ENCODE data around the gene SUDS3. TPM values are rescaled to one million over a fixed set of nuclear protein-coding genes. Genes with fewer than 3 reads are reported as not detected.
"Not testable (repeated sequence)": the region's sequence is repeated elsewhere in the genome, so short reads cannot be mapped to it uniquely, and the experiment has no call there.

SUDS3 gene, protein sequence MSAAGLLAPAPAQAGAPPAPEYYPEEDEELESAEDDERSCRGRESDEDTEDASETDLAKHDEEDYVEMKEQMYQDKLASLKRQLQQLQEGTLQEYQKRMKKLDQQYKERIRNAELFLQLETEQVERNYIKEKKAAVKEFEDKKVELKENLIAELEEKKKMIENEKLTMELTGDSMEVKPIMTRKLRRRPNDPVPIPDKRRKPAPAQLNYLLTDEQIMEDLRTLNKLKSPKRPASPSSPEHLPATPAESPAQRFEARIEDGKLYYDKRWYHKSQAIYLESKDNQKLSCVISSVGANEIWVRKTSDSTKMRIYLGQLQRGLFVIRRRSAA
- 20.5 and 32.0 TPM in 2 replicates for total RNA-seq (2014; rRNA removed; shearing (Covaris generic))

GRCh38 chr12:118376089-118377020, at the start of gene SUDS3:
TSS of gene SUDS3 (plus strand) at chr12:118376555. CDS start at chr12:118376692, 137 bp downstream.
- peak; percentile 66 for DNase-seq (ENCODE audit: low read depth)

DNA sequence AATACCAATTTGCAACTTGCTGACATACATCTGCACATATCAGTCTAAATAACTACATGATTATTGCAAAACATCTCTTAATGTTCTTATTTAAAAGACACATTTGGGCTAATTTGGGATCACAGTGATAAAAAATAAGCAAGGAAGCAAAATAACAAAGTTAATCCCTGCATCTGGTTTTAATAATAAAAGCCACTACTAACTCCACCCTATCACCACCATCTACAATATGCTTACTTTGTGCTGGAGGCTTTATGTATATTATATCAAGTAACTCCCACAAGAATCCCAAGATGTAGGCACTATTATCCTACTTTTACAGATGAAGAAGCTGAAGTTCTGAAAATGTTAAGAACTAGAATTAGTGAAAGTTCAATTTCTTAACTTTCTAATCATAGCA, 49.4 kb upstream of the SUDS3 start:
- peak; percentile 28 for DNase-seq (ENCODE audit: low read depth)

GRCh38 chr12:118327391-118327790, 49.0 kb upstream of the SUDS3 start:
- DNase-seq (ENCODE audit: low read depth) = no peak

- no peak for DNase-seq (ENCODE audit: low read depth)
These were observed 47.6 kb upstream of the SUDS3 start for GRCh38 chr12:118328486-118329330.

DNA sequence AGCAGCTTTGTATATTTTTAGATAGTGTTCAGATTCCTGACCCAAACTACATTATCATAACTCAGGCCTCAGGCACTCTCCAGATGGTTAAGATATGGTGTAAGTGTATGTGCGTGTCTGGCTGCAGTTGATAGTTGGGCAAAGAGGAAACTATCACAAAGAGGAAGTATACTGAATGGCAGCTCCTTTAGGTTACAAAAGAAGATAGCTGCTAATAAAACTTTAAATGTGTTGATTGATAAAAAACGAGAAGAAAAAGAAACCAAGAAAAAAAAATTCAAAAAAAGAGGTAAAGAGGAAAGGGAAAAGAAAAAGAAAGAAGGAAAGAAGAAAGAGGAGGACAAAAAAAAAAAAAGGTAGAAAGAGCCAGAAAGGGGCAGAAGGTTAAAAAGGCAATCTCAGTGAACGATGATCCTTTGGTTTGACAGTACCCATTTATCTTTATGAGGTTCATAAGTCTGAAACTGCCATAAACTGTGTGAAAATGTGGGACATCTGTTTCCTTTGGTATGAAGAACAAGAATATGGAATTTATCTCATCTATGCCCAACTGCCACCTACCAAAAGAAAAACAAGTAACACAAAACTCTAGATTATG, 45.8 kb upstream of the SUDS3 start:
- peak; percentile 84 for DNase-seq (ENCODE audit: low read depth)

- DNase-seq (ENCODE audit: low read depth) = peak; percentile 56
These were observed 43.8 kb upstream of the SUDS3 start for GRCh38 chr12:118332511-118332910.

GRCh38 chr12:118334241-118334640, 42.1 kb upstream of the SUDS3 start:
- no peak for DNase-seq (ENCODE audit: low read depth)

- no peak for DNase-seq (ENCODE audit: low read depth)
These were observed 41.3 kb upstream of the SUDS3 start for GRCh38 chr12:118334939-118335567.

DNA sequence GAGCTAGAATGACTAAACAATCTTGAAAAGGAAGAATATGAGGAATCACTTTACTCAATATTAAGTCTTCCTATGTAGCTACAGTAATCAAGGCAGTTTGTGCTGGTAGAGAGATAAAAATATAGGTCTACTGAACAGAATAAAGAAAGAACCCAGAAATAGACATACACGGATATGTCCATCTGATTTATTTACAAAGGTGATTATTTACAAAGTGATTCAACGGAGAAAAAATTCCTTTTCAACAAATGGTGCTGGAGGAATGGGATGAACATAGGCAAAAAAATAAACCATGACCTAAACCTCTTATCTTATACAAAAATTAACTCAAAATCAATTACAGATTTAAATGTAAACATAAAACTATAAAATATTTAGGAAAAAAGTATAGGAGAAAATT, 40.2 kb upstream of the SUDS3 start:
- DNase-seq (ENCODE audit: low read depth) = no peak

- peak; percentile 26 for DNase-seq (ENCODE audit: low read depth)
These were observed 39.0 kb upstream of the SUDS3 start for GRCh38 chr12:118337194-118337838.

GRCh38 chr12:118342090-118342489, 34.3 kb upstream of the SUDS3 start:
- no peak for DNase-seq (ENCODE audit: low read depth)

DNA sequence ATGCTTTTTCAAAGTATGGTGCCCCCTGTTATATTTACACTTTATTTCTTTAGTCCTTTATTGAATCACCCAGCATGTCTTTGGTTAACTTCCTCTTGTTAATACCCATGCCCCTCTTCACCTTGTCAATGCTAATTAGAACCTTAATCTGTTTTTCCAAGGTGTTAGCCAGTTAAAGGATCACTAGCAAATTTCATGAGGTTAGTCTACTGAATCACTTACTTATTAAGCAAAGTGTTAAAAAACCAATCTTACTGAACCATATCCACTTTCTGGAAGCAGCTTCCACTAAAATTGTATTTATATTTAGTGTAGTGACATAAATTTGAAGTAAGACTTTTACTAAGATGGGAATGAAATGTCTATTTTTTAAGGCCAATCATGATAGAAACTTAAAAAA, 31.5 kb upstream of the SUDS3 start:
- DNase-seq (ENCODE audit: low read depth) = no peak

DNA sequence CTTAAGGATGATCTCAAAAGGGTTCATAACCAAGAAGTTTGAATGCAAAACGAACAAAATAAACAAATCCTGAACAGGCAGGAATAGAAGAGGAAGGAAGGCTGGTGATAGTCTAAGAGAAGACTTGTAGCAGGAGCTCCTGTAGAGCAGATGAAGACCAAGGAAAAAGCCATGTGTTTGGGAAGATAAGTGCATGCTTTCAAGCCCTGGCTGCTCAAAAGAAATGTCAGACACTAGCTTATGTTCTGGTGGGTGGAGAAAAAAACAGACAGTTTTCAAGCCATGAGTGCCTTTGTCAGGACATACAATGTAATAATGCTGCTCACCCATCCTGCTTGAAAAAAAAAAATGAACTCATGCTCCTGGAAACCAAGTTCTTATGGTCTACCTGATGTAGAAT, 31.0 kb upstream of the SUDS3 start:
- no peak for DNase-seq (ENCODE audit: low read depth)

- DNase-seq (ENCODE audit: low read depth) = no peak
These were observed 29.5 kb upstream of the SUDS3 start for GRCh38 chr12:118346895-118347294.

DNA sequence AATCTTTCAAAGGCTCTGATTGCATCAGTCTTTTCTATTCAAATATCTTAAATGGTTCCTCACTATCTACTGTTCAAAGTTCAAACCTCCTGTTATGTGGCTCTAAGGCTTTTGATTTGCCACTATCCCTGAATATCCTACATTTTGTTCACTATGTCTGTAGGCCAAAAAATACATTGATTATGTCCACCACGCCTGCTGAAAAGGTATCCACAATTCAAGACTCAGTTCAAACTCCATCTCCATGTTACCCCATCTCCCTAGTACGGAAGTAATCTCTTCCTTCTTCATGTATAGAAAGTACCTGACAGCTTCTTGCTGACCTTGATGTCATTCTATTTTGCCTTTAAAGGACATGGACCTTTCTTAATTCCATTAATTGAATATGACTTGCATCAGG, 28.4 kb upstream of the SUDS3 start:
- no peak for DNase-seq (ENCODE audit: low read depth)

DNA sequence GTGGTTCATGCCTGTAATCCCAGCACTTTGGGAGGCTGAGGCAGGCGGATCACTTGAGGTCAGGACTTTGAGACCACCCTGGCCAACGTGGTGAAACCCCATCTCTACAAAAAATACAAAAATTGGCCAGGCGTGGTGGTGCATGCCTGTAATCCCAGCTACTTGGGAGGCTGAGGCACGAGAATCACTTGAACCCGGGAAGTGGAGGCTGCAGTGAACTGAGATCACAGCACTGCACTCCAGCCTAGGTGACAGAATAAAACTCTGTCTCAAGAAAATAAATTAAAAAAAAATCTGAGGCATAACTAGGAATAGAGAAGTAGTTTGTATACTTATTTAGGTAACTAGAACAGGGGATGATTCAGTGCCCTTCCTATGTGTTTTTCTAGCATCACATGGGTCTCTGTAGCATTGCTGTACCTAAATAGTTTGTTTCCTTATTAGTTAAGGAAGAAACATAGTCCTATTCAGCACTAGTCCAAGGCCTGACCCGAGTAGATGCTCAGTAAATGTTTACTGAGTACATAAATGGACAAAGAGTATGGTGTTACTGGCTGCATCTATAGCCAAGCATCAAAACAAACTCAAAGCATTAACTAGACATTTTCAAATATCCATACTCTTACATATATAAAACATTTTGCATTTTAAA, 25.3 kb upstream of the SUDS3 start:
- DNase-seq (ENCODE audit: low read depth) = no peak

- no peak for DNase-seq (ENCODE audit: low read depth)
These were observed 22.6 kb upstream of the SUDS3 start for GRCh38 chr12:118353721-118354120.

DNA sequence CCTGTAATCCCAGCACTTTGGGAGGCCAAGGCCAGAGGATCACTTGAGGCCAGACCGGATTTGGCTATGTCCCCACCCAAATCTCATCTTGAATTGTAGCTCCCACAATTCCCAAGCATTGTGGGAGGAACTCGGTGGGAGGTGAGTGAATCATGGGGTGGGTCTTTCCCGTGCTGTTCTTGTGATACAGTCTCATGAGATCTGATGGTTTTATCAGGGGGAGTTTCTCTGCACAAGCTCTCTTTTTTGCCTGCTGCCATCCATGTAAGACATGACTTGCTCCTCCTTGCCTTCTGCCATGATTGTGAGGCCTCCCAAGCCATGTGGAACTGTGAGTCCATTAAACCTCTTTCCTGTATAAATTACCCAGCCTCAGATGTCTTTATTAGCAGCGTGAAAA, 21.9 kb upstream of the SUDS3 start:
- not testable (repeated sequence) for DNase-seq (ENCODE audit: low read depth)

GRCh38 chr12:118354903-118355302, 21.5 kb upstream of the SUDS3 start:
- DNase-seq (ENCODE audit: low read depth) = peak; percentile 54

- peak; percentile 30 for DNase-seq (ENCODE audit: low read depth)
These were observed 20.5 kb upstream of the SUDS3 start for GRCh38 chr12:118355843-118356242.
